GM12878 (cell line): ENCODE data around the gene DPH6. TPM values are rescaled to one million over a fixed set of nuclear protein-coding genes. Genes with fewer than 3 reads are reported as not detected.

Experiments used
- ATAC-seq: fragments of 200-7000 bp; cut with Tn5 transposase; 3 replicates; pipeline ENCODE4 v1.9.1; 2020; ENCODE audit warnings: mild to moderate bottlenecking, moderate library complexity
- BruUV-seq: library from RNA; stranded (reverse); fragments of 400-500 nt; replicated peaks from 2 replicates; lab custom pipeline; 2021; lab: Mats Ljungman, UMichigan
- CTCF ChIA-PET: fragments of 300-600 bp; sonication (Branson Sonifier 250); formaldehyde crosslinking; extraction: SDS; loops from one replicate; lab custom pipeline; 2021; ENCODE audit warnings: inconsistent platforms; lab: Yijun Ruan, JAX
- POLR2A ChIA-PET: fragments of 350-600 bp; formaldehyde crosslinking; extraction: SDS; loops from one replicate; lab custom pipeline; 2021; ENCODE audit warnings: inconsistent platforms; lab: Charles Lee
- RAD21 ChIA-PET: fragments of 300-600 bp; sonication (Branson Sonifier 250); formaldehyde crosslinking; loops from one replicate; lab custom pipeline; 2023; ENCODE audit warnings: antibody characterized with exemption; ENCODE audit not compliant: unreplicated experiment; lab: Charles Lee
- SMC1A ChIA-PET: fragments of 300-600 bp; sonication (Branson Sonifier 250); formaldehyde crosslinking; loops from one replicate; lab custom pipeline; 2023; ENCODE audit not compliant: unreplicated experiment, uncharacterized antibody; lab: Charles Lee
- DNase-seq: peaks from one replicate; pipeline ENCODE4 v3.0.0-alpha.2; 2011; ENCODE audit warnings: low read depth, low spot score
- FAIRE-seq: peaks from 3 replicates; lab custom pipeline; 2011; peaks lifted over from hg19 to GRCh38; lab: Jason Lieb, UNC
- H2AFZ ChIP-seq: 2 replicates; pipeline ENCODE4 v1.6.0; 2011; ENCODE audit warnings: low read depth, low read length, control low read depth; ENCODE audit not compliant: control insufficient read depth
- H3K27ac ChIP-seq: 2 replicates; pipeline ENCODE4 v1.5.1; 2011; ENCODE audit warnings: control low read depth; ENCODE audit not compliant: control insufficient read depth, insufficient read depth
- H3K27me3 ChIP-seq, 2 experiments: replicated peaks in 1 of 2; 2 replicates each; pipeline versions ENCODE4 v1.6.0 to v1.6.1; 2011; ENCODE audit warnings: low read length in 1 of 2; ENCODE audit not compliant: control insufficient read depth in 2 of 2, insufficient read depth in 2 of 2
- H3K36me3 ChIP-seq, 2 experiments: 2 replicates each; pipeline ENCODE4 v1.5.1; 2011; ENCODE audit warnings: low read length in 1 of 2; ENCODE audit not compliant: control insufficient read depth in 2 of 2, insufficient read depth in 2 of 2
- H3K4me1 ChIP-seq: 2 replicates; pipeline ENCODE4 v1.6.1; 2011; ENCODE audit warnings: mild to moderate bottlenecking, low read length, moderate library complexity, mixed read lengths; ENCODE audit not compliant: control insufficient read depth, insufficient read depth
- H3K4me2 ChIP-seq: 2 replicates; pipeline ENCODE4 v1.6.0; 2011; ENCODE audit warnings: control low read depth; ENCODE audit not compliant: control insufficient read depth, insufficient read depth
- H3K4me3 ChIP-seq: fragments of 200-600 bp; sonication (generic); 2 replicates; pipeline ENCODE4 v1.5.1; 2016
- H3K79me2 ChIP-seq: 2 replicates; pipeline ENCODE4 v1.6.0; 2011; ENCODE audit warnings: low read length; ENCODE audit not compliant: control insufficient read depth, insufficient read depth
- H3K9ac ChIP-seq: 2 replicates; pipeline ENCODE4 v1.8.0; 2011; ENCODE audit warnings: low read length, control low read depth, mixed read lengths; ENCODE audit not compliant: control insufficient read depth, insufficient read depth
- H3K9me3 ChIP-seq: replicated peaks from 3 replicates; pipeline ENCODE4 v1.5.1; 2011; ENCODE audit warnings: mild to moderate bottlenecking, low read length; ENCODE audit not compliant: control insufficient read depth, insufficient read depth
- H4K20me1 ChIP-seq: 2 replicates; pipeline ENCODE4 v1.6.0; 2011; ENCODE audit not compliant: control insufficient read depth, insufficient read depth
- BMI1 ChIP-seq: fragments of 450-650 bp; IDR thresholded peaks from 2 replicates; pipeline ENCODE4 v1.6.1; 2016; ENCODE audit warnings: mild to moderate bottlenecking, moderate library complexity, borderline replicate concordance
- JUND ChIP-seq: IDR thresholded peaks from 2 replicates; pipeline ENCODE4 v1.6.1; 2012; ENCODE audit warnings: low read depth, mild to moderate bottlenecking, low read length, improper control_type of control experiment, moderate library complexity
- MEF2A ChIP-seq: IDR thresholded peaks from 2 replicates; pipeline ENCODE4 v1.6.1; 2011; ENCODE audit warnings: low read depth, mild to moderate bottlenecking, low read length, moderate library complexity; ENCODE audit not compliant: insufficient read depth
- PAX5 ChIP-seq: IDR thresholded peaks from 2 replicates; pipeline ENCODE4 v1.6.1; 2011; ENCODE audit warnings: low read depth, low read length, borderline replicate concordance
- ZBTB11 ChIP-seq: fragments of 450-650 bp; formaldehyde crosslinking; IDR thresholded peaks from 2 replicates; pipeline ENCODE4 v1.5.0; 2022; ENCODE audit warnings: mild to moderate bottlenecking, missing genetic modification characterization
- WGBS: methylation state at CpG from one replicate; pipeline ENCODE4 v1.1.6; 2016; ENCODE audit warnings: low lambda C conversion rate; ENCODE audit not compliant: insufficient replicate concordance, insufficient coverage; ENCODE audit errors: missing lambda C conversion rate; 5-methylcytosine and 5-hydroxymethylcytosine counted together
- in situ Hi-C: fragments of 300-500 bp; cut with MboI; formaldehyde crosslinking; loops from 9 replicates; pipeline ENCODE4 v1.14.3; 2018; ENCODE audit warnings: mixed read lengths
- intact Hi-C: fragments of 100-400 bp; cut with micrococcal nuclease; formaldehyde crosslinking; loops from one replicate; pipeline ENCODE4 v1.14.2; 2022; ENCODE audit not compliant: unreplicated experiment
- polyA plus RNA-seq, 11 experiments: library from polyadenylated mRNA; depleted of rRNA in 4 of 11; unstranded in 6 of 11; stranded (reverse) in 5 of 11; fragments of >200 nt; fragmentation: Nextera tagmentation in 4 of 11; fragmentation: Illumina TruSeq in 1 of 11; extraction: Ambion mirVana in 4 of 11; extraction: Trizol in 1 of 11; gene quantifications; 1 replicate in 1 of 11; 2 replicates in 10 of 11; pipeline versions ENCODE4 v1.2.1 to v1.2.3, GENCODE V29; 2011 to 2016; ENCODE audit warnings: inconsistent platforms in 2 of 11, missing spikeins in 2 of 11, low read depth in 1 of 11
- total RNA-seq, 4 experiments: library from RNA; depleted of rRNA in 3 of 4; stranded (reverse); fragments of >200 nt in 3 of 4; fragmentation: Illumina TruSeq in 1 of 4; extraction: Trizol in 1 of 4; gene quantifications; 2 replicates each; pipeline versions ENCODE4 v1.2.1 to v1.2.3, GENCODE V29; 2013 to 2021
- TF ChIP-seq, protein P1 (sequence below): IDR thresholded peaks from 2 replicates; pipeline ENCODE4 v1.6.1; 2011; ENCODE audit warnings: mild to moderate bottlenecking, low read depth, low read length, moderate library complexity; ENCODE audit not compliant: insufficient replicate concordance

The DPH6 gene
- total and polyA plus RNA-seq, 10 of the 15 experiments (the other 5 are each of a cell fraction or from before 2014, with no cell fraction given), result 9.0 to 68.5 (median 17.1) TPM

GRCh38 chr15:35321926-35322325, 224.0 kb downstream of the DPH6 start:
- Histone ChIP-seq H3K36me3 (no peaks in the 10 kb centered on the region), H3K79me2 (no peaks in the 10 kb centered on the region), H2AFZ (no peak overlapping the region), H3K4me2 (no peak overlapping the region), H3K4me3 (no peak overlapping the region), H3K27me3 (no peaks in the 10 kb centered on the region), H3K9me3 (no peaks in the 10 kb centered on the region), H3K27ac (no peak overlapping the region), H3K9ac (no peak overlapping the region), H3K4me1 (no peaks in the 10 kb centered on the region), H4K20me1 (no peaks in the 10 kb centered on the region)
- no peak for FAIRE-seq
- intact Hi-C loops, result no loop called here
- no peak for ATAC-seq
- POLR2A ChIA-PET, result no interaction called here
- CTCF ChIA-PET, result no interaction called here
- TF ChIP-seq BMI1, result no peak
- TF ChIP-seq ZBTB11 (CRISPR knock-in tag), result no peak
- no peak for TF ChIP-seq PAX5
- TF ChIP-seq JUND, result no peak
- TF ChIP-seq, protein P1, sequence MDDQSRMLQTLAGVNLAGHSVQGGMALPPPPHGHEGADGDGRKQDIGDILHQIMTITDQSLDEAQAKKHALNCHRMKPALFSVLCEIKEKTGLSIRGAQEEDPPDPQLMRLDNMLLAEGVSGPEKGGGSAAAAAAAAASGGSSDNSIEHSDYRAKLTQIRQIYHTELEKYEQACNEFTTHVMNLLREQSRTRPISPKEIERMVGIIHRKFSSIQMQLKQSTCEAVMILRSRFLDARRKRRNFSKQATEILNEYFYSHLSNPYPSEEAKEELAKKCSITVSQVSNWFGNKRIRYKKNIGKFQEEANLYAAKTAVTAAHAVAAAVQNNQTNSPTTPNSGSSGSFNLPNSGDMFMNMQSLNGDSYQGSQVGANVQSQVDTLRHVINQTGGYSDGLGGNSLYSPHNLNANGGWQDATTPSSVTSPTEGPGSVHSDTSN, result no peak
- TF ChIP-seq MEF2A, result no peak
- RAD21 ChIA-PET, result no interaction called here
- DNase-seq, result no peak
- 28% methylated on average over 2 of the region's 2 CpGs for WGBS
- in situ Hi-C loops, result no loop called here
- no TSS peak for BruUV-seq
- SMC1A ChIA-PET, result no interaction called here
